HCT116 (cell line): Measurements from ENCODE around the gene CD99L2. TPM values are rescaled to one million over a fixed set of nuclear protein-coding genes. Genes with fewer than 3 reads are reported as not detected.

Experiments used
- ATAC-seq: fragments of 200-7000 bp; cut with Tn5 transposase; 2 replicates; pipeline ENCODE4 v1.9.1; 2020; ENCODE audit warnings: mild to moderate bottlenecking, moderate library complexity
- BruUV-seq: library from RNA; stranded (reverse); fragments of 400-500 nt; replicated peaks from 2 replicates; lab custom pipeline; 2021; lab: Mats Ljungman, UMichigan
- CTCF ChIA-PET: fragments of 300-600 bp; sonication (Branson Sonifier 250); formaldehyde crosslinking; loops from one replicate; lab custom pipeline; 2021; ENCODE audit warnings: antibody characterized with exemption; lab: Charles Lee
- POLR2A ChIA-PET: fragments of 300-600, 350-600 bp; sonication (Branson Sonifier 250); formaldehyde crosslinking; loops from one replicate; lab custom pipeline; 2021; ENCODE audit warnings: antibody characterized with exemption; lab: Charles Lee
- RAD21 ChIA-PET, 2 experiments: fragments of 300-600 bp; sonication (Branson Sonifier 250); formaldehyde crosslinking; loops; one replicate each; lab custom pipeline; 2023; ENCODE audit warnings: low total read pairs in 2 of 2; ENCODE audit not compliant: uncharacterized antibody in 2 of 2, unreplicated experiment in 2 of 2, low non-redundant PET in 1 of 2; lab: Charles Lee
- DNase-seq: peaks from one replicate; pipeline ENCODE4 v3.0.0-alpha.2; 2010; ENCODE audit warnings: low read depth, low spot score
- H2AFZ ChIP-seq: fragments of 200-600 bp; shearing (Covaris generic), sonication (generic); 2 replicates; pipeline ENCODE4 v1.6.1; 2017; ENCODE audit warnings: low read depth, mixed run types, mixed read lengths, antibody characterized with exemption, low read length; ENCODE audit not compliant: poor library complexity, severe bottlenecking
- H3K27ac ChIP-seq: 2 replicates; pipeline ENCODE4 v1.5.1; 2012; ENCODE audit warnings: low read depth, low read length
- H3K27me3 ChIP-seq: fragments of 200-600 bp; sonication (generic); 2 replicates; pipeline ENCODE4 v1.6.1; 2016; ENCODE audit warnings: mixed run types, low read length, mixed read lengths; ENCODE audit not compliant: insufficient read depth
- H3K36me3 ChIP-seq, 2 experiments: fragments of 200-500 bp in 1 of 2; fragments of 200-600 bp in 1 of 2; sonication (Bioruptor generic) in 1 of 2; sonication (generic) in 1 of 2; 2 replicates each; pipeline versions ENCODE4 v1.5.1 to v1.6.1; 2014 to 2016; ENCODE audit warnings: low read length in 2 of 2, inconsistent platforms in 1 of 2, mixed read lengths in 1 of 2, mixed run types in 1 of 2; ENCODE audit not compliant: insufficient read depth in 2 of 2, control insufficient read depth in 1 of 2
- H3K4me1 ChIP-seq, 2 experiments: fragments of 200-600 bp in 1 of 2; sonication (generic) in 1 of 2; 2 replicates each; pipeline versions ENCODE4 v1.5.1 to v1.6.1; 2012 to 2017; ENCODE audit warnings: low read length in 2 of 2, inconsistent platforms in 1 of 2, mild to moderate bottlenecking in 1 of 2, mixed read lengths in 1 of 2, mixed run types in 1 of 2, moderate library complexity in 1 of 2; ENCODE audit not compliant: insufficient read depth in 2 of 2, control insufficient read depth in 1 of 2
- H3K4me2 ChIP-seq: fragments of 200-600 bp; sonication (generic); 2 replicates; pipeline ENCODE4 v1.6.1; 2017; ENCODE audit warnings: mixed run types, low read length, mixed read lengths
- H3K4me3 ChIP-seq, 2 experiments: fragments of 200-600 bp in 1 of 2; sonication (generic) in 1 of 2; replicated peaks in 1 of 2; 2 replicates each; pipeline ENCODE4 v1.5.1; 2011 to 2016; ENCODE audit warnings: low read length in 2 of 2, control low read depth in 1 of 2, low read depth in 1 of 2, mild to moderate bottlenecking in 1 of 2, mixed read lengths in 1 of 2, mixed run types in 1 of 2
- H3K79me2 ChIP-seq: fragments of 200-600 bp; sonication (generic); 2 replicates; pipeline ENCODE4 v1.6.1; 2017; ENCODE audit warnings: mild to moderate bottlenecking, mixed run types, low read length, moderate library complexity, mixed read lengths; ENCODE audit not compliant: insufficient read depth
- H3K9ac ChIP-seq: fragments of 200-600 bp; sonication (generic); 2 replicates; pipeline ENCODE4 v1.6.1; 2016; ENCODE audit warnings: low read length, mixed read lengths
- H3K9me2 ChIP-seq: fragments of 200-600 bp; sonication (generic), shearing (Covaris generic); 2 replicates; pipeline ENCODE4 v1.6.1; 2017; ENCODE audit warnings: mixed run types, mild to moderate bottlenecking, moderate library complexity; ENCODE audit not compliant: insufficient read depth
- H3K9me3 ChIP-seq, 2 experiments: fragments of 200-500 bp in 1 of 2; fragments of 200-600 bp in 1 of 2; sonication (Bioruptor generic) in 1 of 2; sonication (generic) in 1 of 2; 2 replicates each; pipeline ENCODE4 v1.6.1; 2014 to 2017; ENCODE audit warnings: low read length in 2 of 2, mixed read lengths in 2 of 2, inconsistent platforms in 1 of 2, low read depth in 1 of 2, mild to moderate bottlenecking in 1 of 2, mixed run types in 1 of 2, moderate library complexity in 1 of 2; ENCODE audit not compliant: control insufficient read depth in 1 of 2, insufficient read depth in 1 of 2
- H4K20me1 ChIP-seq: fragments of 200-600 bp; sonication (generic), shearing (Covaris generic); 2 replicates; pipeline ENCODE4 v1.6.1; 2017; ENCODE audit warnings: mixed run types, mild to moderate bottlenecking, moderate library complexity; ENCODE audit not compliant: insufficient read depth
- ATF3 ChIP-seq: IDR thresholded peaks from 2 replicates; pipeline ENCODE4 v1.6.1; 2012
- EZH2 ChIP-seq: fragments of 200-600 bp; sonication (generic); IDR thresholded peaks from 2 replicates; pipeline ENCODE4 v1.6.1; 2017; ENCODE audit warnings: antibody characterized with exemption, mixed run types
- EZH2phosphoT487 ChIP-seq: fragments of 200-600 bp; IDR thresholded peaks from 2 replicates; pipeline ENCODE4 v1.6.1; 2018; ENCODE audit warnings: antibody characterized with exemption, borderline replicate concordance
- FOSL1 ChIP-seq: IDR thresholded peaks from 2 replicates; pipeline ENCODE4 v1.6.1; 2012; ENCODE audit warnings: low read depth
- JUND ChIP-seq: IDR thresholded peaks from 2 replicates; pipeline ENCODE4 v1.6.1; 2012
- POLR2A ChIP-seq: IDR thresholded peaks from 2 replicates; pipeline ENCODE4 v1.7.0; 2011; ENCODE audit warnings: borderline replicate concordance; ENCODE audit not compliant: insufficient read depth, insufficient read length; ENCODE audit errors: extremely low read depth
- POLR2AphosphoS5 ChIP-seq: IDR thresholded peaks from 2 replicates; pipeline ENCODE4 v1.6.1; 2011; ENCODE audit warnings: mild to moderate bottlenecking, low read depth, low read length, moderate library complexity
- RAD21 ChIP-seq: IDR thresholded peaks from 2 replicates; pipeline ENCODE4 v1.6.1; 2012; ENCODE audit warnings: low read depth, mild to moderate bottlenecking
- REST ChIP-seq: IDR thresholded peaks from 2 replicates; pipeline ENCODE4 v1.6.1; 2012; ENCODE audit warnings: low read depth
- SIN3A ChIP-seq: IDR thresholded peaks from 2 replicates; pipeline ENCODE4 v1.6.1; 2012; ENCODE audit warnings: low read depth
- TCF7L2 ChIP-seq: IDR thresholded peaks from 2 replicates; pipeline ENCODE4 v1.7.0; 2011; ENCODE audit warnings: borderline replicate concordance, inconsistent platforms; ENCODE audit not compliant: insufficient read depth, insufficient read length; ENCODE audit errors: extremely low read depth
- YY1 ChIP-seq: IDR thresholded peaks from 2 replicates; pipeline ENCODE4 v1.6.1; 2011; ENCODE audit warnings: low read length, low read depth, moderate library complexity, mild to moderate bottlenecking; ENCODE audit not compliant: insufficient replicate concordance; ENCODE audit errors: extremely low read depth
- ZBTB33 ChIP-seq: IDR thresholded peaks from 2 replicates; pipeline ENCODE4 v1.6.1; 2011; ENCODE audit warnings: mild to moderate bottlenecking, low read length, moderate library complexity; ENCODE audit not compliant: insufficient replicate concordance; ENCODE audit errors: extremely low read depth
- ZFX ChIP-seq: fragments of 450-650 bp; IDR thresholded peaks from 2 replicates; pipeline ENCODE4 v1.6.1; 2017
- ZNF274 ChIP-seq: fragments of 200-500 bp; sonication (Bioruptor generic); IDR thresholded peaks from 2 replicates; pipeline ENCODE4 v1.6.1; 2014; ENCODE audit warnings: mild to moderate bottlenecking, low read depth, low read length, inconsistent platforms
- intact Hi-C: fragments of 100-400 bp; cut with micrococcal nuclease; formaldehyde crosslinking; loops from 2 replicates; pipeline ENCODE4 v1.10.0; 2022
- total RNA-seq: library from RNA; stranded (reverse); gene quantifications from one replicate; pipeline ENCODE4 v1.2.1, GENCODE V29; 2021; ENCODE audit not compliant: unreplicated experiment
- TF ChIP-seq, protein P1 (sequence below): IDR thresholded peaks from 2 replicates; pipeline ENCODE4 v1.6.1; 2012

Gene CD99L2
- total RNA-seq, 1 experiment from 2014 or later: 6.2 TPM

GRCh38 chrX:150844016-150844415 is 54.5 kb downstream of the CD99L2 start:
- ChIA-PET CTCF (no interaction called here), RAD21 (no interaction called here), POLR2A (no interaction called here)
- Histone ChIP-seq H3K4me3 (no peak overlapping the region), H2AFZ (no peak overlapping the region), H3K27ac (no peak overlapping the region), H3K9me2 (no peaks in the 10 kb centered on the region), H3K9me3 (no peaks in the 10 kb centered on the region), H4K20me1 (no peaks in the 10 kb centered on the region), H3K9ac (no peak overlapping the region), H3K79me2 (no peaks in the 10 kb centered on the region), H3K27me3 (no peaks in the 10 kb centered on the region), H3K4me1 (no peaks in the 10 kb centered on the region), H3K4me2 (no peak overlapping the region), H3K36me3 (no peaks in the 10 kb centered on the region)
- no TSS peak for BruUV-seq
- no peak for ATAC-seq
- intact Hi-C loops: no loop called here
- DNase-seq: no peak
- TF ChIP-seq ZBTB33 (no peak), EZH2phosphoT487 (no peak), YY1 (no peak), JUND (no peak), RAD21 (no peak), TCF7L2 (no peak), ZFX (no peak)
- TF ChIP-seq, protein P1, sequence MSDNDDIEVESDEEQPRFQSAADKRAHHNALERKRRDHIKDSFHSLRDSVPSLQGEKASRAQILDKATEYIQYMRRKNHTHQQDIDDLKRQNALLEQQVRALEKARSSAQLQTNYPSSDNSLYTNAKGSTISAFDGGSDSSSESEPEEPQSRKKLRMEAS: no peak

DNA sequence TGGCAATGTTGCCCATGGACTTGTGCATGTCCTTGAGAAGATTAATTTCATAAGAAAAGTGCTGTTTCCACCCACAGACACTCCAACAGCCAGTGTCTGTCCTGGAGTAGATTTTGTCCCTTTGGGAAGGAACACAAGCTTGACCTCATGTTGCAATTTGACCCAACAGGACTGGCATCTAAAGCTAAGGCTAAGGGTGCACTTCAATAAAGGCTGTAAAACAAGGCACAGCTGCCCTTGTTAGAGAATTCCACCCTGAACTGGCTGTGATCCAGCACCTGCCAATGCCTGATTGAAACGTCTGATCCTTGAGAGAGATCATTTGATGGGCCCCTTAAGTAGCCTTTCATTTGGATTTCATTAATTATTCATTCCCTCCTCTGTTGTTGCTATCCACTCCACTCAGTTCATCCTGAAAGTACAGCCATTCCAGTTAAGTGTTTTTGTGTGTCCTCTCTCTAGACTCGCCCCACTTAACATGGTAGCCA is 56.2 kb downstream of the CD99L2 start:
- Histone ChIP-seq H3K4me2 (no peak overlapping the region), H3K27ac (no peak overlapping the region), H3K9me3 (no peaks in the 10 kb centered on the region), H3K4me1 (no peaks in the 10 kb centered on the region), H3K9ac (no peak overlapping the region), H3K27me3 (no peaks in the 10 kb centered on the region), H3K9me2 (no peaks in the 10 kb centered on the region), H3K4me3 (no peak overlapping the region), H3K79me2 (no peaks in the 10 kb centered on the region), H3K36me3 (no peaks in the 10 kb centered on the region), H2AFZ (no peak overlapping the region), H4K20me1 (no peaks in the 10 kb centered on the region)
- ATAC-seq (no peak), DNase-seq (no peak)
- no TSS peak for BruUV-seq
- CTCF ChIA-PET: no interaction called here
- intact Hi-C loops: no loop called here
- POLR2A ChIA-PET: no interaction called here
- RAD21 ChIA-PET: no interaction called here
- TF ChIP-seq REST: no peak
- no peak for TF ChIP-seq ATF3
- TF ChIP-seq EZH2: no peak
- TF ChIP-seq POLR2A: no peak
- TF ChIP-seq ZNF274: no peak
- TF ChIP-seq JUND: no peak
- no peak for TF ChIP-seq SIN3A
- TF ChIP-seq RAD21: no peak
- no peak for TF ChIP-seq YY1
- no peak for TF ChIP-seq POLR2AphosphoS5
- TF ChIP-seq FOSL1: no peak
